ENCODE results near the gene EIF4A3.

The EIF4A3 gene

DNA sequence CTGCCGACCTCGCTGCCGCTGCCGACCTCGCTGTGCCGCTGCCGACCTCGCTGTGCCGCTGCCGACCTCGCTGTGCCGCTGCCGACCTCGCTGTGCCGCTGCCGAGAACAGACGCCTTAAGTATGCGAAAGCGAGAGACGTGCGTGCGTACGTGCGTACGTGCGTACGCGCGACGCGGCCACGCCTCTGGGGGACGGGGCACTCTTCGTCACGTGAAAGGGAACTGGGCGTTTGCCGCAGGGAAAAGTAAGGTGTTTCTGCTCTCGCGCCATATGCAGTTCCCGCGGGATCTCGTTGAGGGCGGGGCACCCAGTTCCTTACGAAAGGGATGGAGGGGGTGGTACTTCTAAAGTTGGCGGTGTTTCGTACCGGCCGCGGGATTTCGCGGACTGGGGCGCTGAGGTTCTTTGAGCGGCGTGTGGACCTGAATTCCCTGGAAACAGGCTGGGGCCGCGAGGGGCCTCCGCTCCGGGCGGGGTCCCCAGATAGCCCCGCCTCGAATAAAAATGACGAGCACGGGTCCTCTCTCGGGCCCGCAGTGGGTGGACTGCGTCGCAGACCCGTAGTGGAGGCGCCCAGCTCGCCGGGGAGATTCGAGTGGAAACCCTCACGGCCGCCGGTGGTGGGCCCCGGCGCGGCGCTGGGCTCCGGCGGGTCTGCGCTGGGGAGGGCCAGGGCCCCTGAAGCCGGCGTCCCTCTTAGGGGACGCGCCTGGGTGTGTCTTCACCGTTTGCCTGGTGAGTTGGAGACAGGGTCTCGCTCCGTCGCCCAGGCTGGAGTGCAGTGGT is at the start of gene EIF4A3:
TSS of gene EIF4A3 (minus strand) at position 94 of the 788 bp plus-strand sequence. CDS start 167 bp downstream, outside the sequence.
- DNase-seq, result peak; percentile 96

DNA sequence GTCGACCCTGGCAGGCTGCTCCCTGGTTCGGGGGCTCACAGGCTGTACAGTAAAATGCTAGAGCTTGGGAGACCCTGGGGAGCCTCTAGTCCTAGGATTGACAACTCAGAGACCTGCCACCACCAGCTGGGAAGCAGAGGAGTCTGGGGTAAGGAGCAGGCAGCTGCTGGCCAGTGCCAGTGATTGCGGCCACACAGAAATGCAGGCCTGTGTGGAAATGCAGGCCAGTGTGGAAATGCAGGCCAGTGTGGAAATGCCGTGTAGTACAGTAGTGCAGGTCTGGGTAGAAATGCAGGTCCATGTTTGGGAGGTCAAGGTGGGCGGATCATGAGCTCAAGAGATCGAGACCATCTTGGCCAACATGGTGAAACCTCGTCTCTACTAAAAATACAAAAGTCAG is 49.7 kb upstream of the EIF4A3 start:
- no peak for DNase-seq

DNA sequence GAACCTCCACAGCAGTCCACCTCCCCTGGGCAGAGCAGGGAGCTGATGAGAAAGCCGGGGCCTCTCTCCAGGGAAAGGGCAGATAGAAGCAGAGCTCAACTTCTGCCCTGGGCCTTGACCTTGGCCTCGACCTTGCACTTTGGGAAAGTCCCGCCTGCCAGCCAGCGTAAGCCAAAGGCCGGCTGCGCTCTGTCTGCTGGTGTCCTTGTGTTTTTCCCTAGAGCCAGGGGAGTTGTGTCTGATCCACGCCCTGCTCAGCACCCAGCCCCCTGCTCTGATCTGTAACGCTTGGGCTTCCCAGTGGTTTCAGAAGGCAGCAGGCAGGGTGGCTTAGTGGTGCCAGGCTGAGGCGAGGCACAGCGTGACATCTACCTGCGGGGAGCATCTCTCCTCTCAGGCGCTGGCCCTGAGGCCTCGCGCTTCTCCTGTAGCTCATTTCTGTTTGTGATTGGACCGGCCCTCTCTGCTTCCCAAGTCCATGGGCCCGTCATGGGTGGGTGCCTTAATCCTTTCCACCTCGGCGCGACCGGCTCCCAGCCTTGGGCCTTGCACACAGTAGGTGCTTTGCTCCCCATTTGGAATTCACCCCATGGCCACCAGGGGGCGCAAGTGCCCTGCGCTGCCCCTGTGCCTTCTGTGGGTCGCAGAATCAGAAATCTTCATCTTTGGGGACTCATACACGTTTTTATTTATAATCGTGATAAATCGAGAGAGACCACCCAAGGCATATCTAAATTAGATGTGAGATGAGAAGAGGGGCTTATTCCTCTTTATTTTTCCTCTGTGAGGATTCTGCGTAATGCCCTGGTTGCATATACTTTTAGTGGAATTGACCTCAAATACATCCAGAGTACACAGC is 49.0 kb upstream of the EIF4A3 start:
- no peak for DNase-seq

DNA sequence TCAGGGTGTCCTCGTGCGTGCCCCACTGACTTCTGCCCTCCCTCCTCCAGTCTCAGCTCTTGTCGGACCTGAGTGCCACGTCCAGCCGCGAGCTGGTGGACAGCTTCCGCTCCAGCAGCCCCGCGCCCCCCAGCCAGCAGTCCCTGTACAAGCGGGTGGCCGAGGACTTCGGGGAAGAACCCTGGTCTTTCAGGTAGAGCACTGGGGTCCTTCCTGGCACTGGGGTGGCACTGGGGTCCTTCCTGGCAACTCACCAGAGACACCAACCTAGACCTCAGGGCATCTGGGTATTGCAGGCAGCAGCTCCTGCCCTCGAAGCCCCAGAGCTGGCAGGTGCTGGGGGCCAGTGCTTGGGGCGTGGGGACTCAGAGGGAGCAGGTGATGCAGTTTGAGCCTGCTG is 48.2 kb upstream of the EIF4A3 start:
- no peak for DNase-seq

DNA sequence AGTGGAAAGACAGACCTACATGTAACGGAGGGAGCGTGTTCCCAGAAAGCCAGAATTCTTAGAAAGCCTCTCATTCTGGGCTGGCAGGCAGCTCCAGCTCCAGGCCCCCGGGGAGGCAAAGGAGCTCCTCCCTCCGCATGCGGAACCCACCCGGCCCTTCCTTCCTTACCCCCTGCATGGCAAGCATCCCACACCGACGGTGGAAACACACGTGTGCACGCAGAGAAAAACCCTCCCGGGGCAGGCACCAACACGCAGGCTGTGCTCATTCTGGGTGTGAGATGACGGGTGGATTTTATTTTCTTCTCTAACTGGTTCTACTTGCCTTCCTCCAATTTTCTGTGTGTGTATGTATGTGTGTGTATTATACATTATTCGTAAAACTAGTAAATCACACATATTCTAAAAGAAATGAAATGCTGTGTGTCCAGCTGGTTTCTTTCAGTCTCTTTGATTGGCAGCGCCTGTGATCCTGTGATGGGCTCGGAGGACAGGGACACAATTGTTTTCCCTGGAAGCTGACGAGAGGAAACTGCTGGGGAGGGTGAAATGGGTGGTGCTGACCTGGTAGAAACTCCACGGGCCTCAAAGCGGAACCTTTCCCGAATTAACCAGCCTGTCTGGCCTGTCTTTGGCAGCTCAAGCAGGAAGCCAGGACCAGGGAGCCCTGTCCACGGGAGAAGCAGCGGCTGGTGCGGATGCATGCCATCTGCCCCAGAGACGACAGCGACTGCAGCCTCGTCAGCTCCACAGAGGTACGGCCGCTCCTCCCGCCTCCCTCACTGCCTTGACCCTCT is 45.1 kb upstream of the EIF4A3 start:
- DNase-seq, result no peak

DNA sequence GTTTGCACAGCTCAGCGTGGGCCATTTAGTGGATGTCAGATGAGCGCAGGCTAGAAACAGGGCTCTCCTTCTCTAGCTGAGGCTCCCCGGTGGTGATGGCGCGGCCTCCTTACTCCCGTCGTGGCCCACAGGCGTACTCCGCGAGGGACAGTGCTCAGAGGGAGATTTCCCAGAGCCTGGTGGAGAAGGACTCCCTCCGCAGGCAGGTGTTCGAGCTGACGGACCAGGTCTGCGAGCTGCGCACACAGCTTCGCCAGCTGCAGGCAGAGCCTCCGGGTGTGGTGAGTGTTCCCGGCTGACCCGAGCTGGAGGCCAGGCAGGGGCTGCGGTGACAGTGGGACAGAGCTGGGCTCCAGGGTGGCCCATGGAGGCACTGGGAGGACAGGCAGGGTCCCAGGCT is 44.3 kb upstream of the EIF4A3 start:
- no peak for DNase-seq

DNA sequence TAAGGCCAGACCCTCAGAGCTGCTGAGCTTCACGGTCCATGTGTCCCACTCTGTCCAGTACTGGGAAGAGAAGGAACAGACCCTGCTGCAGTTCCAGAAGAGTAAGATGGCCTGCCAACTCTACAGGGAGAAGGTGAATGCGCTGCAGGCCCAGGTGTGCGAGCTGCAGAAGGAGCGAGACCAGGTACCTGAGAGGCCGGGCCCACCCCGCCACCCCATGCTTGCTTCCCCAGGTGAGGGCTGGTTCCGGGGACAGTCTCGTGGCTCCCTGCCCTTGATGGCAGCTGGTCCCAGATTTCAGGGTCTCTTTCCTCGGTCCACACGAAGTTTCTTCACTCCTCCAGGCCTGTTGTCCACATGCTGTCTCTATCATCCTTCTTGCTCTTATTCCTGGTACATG is 43.8 kb upstream of the EIF4A3 start:
- DNase-seq, result no peak

DNA sequence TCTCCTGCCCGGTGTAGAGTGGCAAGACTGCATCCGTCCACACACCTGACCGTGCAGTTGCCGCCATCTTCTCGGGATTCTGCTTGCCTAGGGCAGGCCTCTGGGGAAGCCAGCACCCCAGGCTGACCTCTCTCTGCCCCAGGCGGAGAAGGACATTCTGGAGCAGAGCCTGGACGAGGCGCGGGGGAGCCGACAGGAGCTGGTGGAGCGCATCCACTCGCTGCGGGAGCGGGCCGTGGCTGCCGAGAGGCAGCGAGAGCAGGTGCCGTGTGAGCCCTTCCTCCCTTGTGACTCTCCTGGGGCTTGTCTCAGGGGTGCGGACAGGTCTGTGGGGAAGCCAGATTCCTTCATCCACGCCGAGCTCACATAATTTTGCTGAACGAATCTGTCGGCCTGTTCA is 42.7 kb upstream of the EIF4A3 start:
- DNase-seq, result no peak

DNA sequence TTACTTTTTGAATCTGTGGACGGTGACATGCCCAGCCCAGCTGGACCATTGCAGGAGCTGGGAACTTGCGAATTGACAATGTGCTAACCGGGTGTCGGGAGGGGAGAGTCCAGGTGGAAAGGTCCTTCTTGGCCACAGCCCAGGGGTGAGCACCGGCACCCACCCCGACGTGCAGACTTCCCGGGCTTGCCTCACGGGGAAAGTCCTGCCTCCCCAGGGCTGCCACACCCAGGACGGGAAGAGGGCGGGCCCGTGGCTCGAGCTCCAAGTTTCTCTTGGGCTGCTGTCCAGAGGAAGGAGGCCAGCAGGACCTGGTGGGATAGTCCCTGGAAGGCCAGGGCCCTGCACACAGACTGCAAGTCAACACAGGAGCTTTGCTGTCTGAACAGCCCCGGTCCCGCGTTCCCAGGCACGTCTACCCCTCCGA is 40.6 kb upstream of the EIF4A3 start:
- DNase-seq, result no peak

DNA sequence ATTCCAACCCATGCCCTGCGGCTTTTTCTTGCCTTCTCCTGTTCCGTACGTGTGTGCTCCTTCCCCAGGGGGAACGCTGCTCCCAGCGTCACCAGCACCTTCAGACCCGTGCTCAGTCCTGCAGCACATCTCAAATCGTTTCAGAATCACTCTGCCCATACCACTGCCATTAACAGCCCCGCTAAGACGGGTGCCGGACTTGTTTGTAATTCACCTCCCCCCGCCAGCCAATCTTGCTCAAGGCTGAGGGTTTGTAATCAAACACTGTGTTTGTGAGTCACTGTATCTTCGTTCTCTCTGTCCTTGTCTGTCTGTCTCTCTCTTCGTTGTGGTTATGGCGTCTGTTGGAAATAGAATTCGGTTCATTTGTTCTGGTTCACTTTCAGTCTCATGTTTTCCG is 40.2 kb upstream of the EIF4A3 start:
- no peak for DNase-seq

DNA sequence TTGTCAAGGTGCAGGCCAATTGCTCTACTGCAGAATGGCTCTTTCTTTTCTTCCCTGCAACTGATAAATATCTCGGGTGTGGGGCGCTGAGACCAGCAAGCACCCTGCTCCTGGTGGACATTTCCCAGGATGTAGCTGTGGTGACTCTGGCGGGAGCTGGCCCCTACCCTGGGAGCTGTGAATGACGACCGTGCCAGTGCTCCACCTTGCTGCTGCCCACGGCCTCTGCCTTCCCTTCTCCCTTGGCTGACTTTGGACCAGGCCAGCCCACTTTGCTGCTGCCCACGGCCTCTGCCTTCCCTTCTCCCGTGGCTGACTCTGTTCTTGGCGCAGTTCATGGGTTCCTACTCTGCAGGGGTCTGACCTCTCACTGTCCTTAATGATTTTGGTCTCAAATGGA is 39.0 kb upstream of the EIF4A3 start:
- no peak for DNase-seq

DNA sequence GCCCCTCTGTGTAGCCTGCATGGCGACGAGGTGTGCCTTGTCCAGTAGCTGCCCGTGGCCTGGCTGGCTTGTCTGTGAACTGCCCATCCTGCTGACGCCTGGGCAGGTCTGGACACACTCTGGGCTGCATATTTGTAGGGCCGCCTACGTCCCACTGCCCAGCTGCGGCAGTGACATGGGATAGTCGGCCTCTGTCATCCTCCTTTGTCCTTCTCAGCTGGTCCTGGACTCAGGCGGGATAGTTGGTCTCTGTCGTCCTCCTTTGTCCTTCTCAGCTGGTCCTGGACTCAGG is 37.4 kb upstream of the EIF4A3 start:
- DNase-seq, result no peak

DNA sequence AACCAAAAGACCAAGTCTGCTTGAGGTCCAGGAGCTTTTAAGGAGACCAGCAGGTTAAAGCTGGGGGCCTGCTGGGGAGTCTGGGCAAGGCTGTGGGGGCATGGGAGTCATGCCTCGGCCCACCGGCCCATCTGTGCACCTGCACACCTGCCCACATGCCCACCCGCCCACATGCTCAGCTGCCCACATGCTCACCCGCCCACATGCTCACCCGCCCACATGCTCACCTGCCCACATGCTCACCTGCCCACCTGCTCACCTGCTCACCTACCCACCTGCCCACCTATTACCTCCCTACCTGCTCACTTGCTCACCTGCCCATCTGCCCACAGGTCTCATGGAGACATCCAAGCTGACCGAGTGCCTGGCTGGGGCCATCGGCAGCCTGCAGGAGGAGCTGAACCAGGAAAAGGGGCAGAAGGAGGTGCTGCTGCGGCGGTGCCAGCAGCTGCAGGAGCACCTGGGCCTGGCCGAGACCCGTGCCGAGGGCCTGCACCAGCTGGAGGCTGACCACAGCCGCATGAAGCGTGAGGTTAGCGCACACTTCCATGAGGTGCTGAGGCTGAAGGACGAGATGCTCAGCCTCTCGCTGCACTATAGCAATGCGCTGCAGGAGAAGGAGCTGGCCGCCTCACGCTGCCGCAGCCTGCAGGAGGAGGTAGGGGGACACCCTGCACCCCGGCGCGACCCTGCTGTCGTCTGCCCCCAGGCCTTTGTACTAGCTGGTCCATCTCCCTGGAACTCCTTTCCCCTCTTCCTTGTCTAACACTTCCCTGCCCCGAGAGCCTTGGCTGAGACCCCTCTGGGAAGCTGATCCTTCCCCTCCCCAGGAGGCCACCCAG is 36.9 kb upstream of the EIF4A3 start:
- no peak for DNase-seq

DNA sequence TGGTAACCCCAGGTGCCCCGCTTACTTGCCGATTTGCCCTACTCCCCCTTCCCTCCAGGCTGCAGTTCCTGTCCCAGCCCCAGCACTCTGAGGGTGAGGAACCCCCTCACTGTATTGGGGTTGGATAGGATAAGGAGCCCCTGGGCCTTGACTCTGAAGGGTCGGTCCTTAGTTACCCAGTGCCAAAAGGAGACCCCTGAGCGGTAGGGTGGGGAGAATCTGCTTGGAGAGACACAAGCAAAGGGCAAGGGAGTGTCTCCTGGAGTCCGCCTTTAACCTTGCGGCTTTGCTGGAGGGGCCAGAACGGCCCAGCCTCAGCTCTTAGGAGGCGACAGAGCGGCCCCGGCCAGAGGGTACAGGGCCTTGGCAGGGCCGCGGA is 35.9 kb upstream of the EIF4A3 start:
- no peak for DNase-seq

DNA sequence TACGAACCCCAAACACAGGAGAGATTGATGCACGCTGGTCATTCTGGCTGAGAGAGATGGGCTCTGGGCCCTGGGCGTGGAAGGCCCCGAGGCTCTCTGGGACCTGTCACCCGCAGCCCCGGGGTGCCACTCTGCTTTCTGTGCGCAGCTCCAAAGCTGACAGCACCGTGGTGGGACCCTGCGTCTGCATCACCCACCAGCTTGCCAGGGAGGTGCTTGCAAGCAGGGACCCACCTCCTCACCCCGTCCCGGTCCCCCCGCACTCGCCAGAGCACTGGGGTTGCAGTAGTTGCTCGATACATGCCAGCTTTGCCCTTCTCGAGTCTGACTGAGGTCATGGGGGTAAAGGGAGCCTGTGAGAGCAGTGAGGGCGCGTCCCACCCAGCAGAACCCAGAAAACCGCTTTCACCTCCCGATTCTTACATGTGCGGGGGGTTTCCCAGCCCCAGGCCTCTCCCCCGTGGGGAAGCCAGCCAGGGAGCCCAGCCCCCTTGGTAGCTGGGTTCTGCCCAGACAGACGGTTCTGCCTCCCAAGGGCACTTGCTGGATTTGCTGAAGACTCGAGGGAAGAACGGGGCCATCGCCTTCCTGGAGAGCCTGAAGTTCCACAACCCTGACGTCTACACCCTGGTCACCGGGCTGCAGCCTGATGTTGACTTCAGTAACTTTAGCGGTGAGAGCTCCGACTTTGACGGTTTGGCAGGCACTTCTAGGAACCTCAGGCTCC is 35.4 kb upstream of the EIF4A3 start:
- DNase-seq, result no peak

DNA sequence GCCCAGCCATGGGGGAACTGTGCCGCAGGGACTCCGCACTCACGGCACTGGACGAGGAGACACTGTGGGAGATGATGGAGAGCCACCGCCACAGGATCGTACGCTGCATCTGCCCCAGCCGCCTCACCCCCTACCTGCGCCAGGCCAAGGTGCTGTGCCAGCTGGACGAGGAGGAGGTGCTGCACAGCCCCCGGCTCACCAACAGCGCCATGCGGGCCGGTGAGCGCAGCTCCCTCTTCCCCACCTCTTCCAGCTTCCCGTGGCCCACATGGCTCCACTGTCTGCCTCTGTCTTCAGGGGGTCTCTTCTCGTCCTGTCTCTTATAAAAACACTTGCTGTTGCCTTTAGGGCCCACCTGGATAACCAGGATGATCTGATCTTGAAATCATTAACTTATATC is 34.5 kb upstream of the EIF4A3 start:
- no peak for DNase-seq

DNA sequence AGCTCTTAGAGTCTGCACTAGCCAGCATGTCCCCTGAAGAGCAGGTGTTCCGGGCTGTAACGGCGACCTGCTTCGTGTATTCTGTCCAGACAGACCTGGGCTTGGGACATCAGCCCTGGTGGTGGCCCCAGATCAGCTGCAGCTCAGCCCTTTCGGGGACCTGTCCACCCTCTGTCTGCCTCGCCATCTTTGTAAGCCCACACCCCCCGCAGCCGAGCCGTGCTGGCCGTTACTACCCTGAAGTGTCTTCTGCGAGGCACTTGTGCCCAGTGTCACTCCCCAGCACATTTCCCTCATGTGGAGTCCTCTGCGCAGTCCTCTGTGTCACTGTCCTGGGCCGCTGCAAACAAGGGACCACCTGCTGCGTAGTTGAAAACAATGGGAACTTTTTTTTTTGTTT is 33.3 kb upstream of the EIF4A3 start:
- DNase-seq, result no peak

DNA sequence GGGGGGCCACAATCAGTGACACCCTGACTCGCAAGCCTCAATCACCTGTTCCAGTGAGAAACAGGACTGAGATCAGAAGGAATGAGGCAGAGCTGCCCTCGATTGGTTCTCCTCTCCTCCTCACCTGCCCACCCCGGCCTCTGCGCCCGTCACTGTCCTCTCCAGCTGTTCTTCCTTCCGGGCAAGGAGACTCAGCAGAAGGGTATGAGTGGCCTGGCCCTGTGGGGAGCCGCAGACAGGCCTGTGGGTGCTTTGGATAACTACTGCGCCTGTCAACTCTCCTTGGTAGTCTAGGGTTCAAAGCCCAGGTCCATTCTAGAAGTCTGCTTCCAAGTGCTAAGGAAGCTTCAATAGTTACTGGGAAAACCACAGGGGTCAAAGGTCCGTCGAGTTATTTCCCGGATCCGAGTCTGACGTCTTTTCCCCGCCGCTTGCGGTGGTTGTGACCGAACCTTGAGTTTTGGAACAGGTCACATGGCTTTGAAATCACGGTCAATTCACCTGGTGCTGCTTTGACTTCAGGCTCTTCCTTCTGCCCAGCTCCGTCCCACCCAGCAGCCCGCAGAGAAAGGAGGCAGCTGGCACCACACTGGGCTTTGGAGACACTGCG is 31.2 kb upstream of the EIF4A3 start:
- no peak for DNase-seq

DNA sequence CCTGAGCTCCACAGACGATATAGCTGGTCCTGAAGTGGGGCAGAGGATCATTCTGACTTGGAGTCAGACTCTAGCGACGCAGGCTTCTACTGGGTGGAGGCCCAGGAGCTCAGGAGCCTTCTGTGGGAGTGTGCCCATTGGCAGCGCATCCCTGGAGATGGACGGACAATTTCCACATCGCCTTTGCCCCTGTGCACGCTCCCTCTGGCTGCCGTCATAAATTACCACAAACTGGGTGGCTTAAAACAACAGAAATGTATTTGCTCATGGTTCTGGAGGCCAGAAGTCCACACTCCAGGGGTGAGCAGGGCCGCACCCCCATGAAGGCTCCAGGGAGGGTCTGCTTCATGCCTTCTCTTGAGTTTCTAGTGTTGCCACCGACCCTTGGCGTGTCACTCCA is 29.8 kb upstream of the EIF4A3 start:
- no peak for DNase-seq

DNA sequence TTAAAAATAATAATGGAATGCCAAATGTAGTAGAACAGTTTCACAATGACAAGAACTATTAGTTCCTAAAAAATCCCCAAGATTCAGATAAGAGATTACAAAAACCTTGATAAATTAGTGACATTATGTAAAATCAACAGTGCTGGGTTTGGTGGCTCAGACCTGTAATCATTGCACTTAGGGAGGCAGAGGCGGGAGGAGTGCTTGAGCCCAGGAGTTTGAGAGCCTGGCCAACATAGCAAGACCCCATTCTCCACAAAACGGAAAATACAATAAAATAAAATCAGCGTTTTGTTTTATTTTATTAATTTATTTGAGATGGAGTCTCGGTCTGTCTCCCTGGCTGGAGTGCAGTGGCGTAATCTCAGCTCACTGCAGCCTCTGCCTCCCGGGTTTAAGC is 27.0 kb upstream of the EIF4A3 start:
- DNase-seq, result no peak

DNA sequence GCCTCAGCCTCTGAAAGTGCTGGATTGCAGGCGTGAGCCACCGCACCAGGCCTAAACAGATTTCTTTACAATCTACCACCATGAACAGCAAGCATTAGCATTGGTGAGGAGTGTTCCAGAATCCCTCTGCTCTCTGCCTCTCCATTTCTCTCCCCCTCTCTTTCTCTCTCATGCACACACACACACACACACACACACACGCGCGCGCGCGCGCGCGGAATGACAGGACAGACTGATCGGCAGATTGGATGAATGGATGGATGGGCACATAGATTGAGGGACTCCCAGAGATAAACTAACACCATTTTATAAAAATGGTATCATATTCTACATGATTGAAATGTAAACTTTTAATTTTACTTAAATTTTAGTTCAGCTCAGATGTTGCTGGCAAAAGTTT is 26.2 kb upstream of the EIF4A3 start:
- DNase-seq, result no peak

DNA sequence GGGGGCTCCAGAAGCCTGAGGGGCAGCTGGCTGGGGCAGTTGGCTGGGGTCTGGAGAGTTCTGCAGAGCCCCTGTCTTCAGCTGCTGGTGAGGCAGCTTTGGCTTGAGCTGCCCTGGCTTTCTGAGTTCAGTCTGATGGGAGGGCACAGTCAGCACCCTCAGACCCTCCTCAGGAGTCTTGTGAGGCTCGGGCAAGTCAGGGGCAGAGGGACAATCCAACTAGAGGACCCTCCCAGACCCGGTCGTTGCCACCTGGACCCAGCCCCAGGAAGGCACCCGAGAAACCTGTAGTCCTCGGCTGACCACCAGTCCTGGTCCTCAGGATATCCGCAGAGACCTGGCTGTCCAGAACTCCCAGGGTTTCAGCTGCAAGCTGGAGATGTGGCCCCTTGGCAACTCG is 24.8 kb upstream of the EIF4A3 start:
- no peak for DNase-seq
